Measurements from ENCODE around the gene CCDC85B. TPM values are rescaled to one million over a fixed set of nuclear protein-coding genes. Genes with fewer than 3 reads are reported as not detected.

Gene CCDC85B
- total and polyA plus RNA-seq, 2 of the 8 experiments (the other 6 are each of a cell fraction or from before 2014, with no cell fraction given) = 19.8 to 30.8 TPM

GRCh38 chr11:65868076-65868667, 22.3 kb upstream of the CCDC85B start (continued):
- TF ChIP-seq USF2 (IDR thresholded peaks at IDR 0.05; ENCODE audit: low read length) (no peak), RXRA (IDR thresholded peaks at IDR 0.05; ENCODE audit: insufficient read depth, low read depth, low read length) (no peak), CHD2 (IDR thresholded peaks at IDR 0.05; ENCODE audit: low read length) (0 out of 2 replicates have a peak, but pooled peaks have one; percentile 12), TAF7 (optimal IDR thresholded peaks at IDR 0.05; ENCODE audit: borderline replicate concordance, low read depth, low read length) (no peak), BRCA1 (IDR thresholded peaks at IDR 0.05; ENCODE audit: low read depth, low read length) (no peak), KDM4A (IDR thresholded peaks at IDR 0.05; ENCODE audit: low read depth, low read length, severe bottlenecking) (peak; percentile 9), EP300 (IDR thresholded peaks at IDR 0.05; ENCODE audit: borderline replicate concordance in 1 of 2, low read depth in 2 of 2, low read length in 2 of 2) (no peak), SP4 (IDR thresholded peaks at IDR 0.05; ENCODE audit: low read length) (0 out of 2 replicates have a peak, but pooled peaks have one; percentile 34), CREB1 (IDR thresholded peaks at IDR 0.05) (no peak; the same call in 1 of the 2 replicates), KDM1A (IDR thresholded peaks at IDR 0.05; ENCODE audit: borderline replicate concordance, low read length) (no peak), GABPA (IDR thresholded peaks at IDR 0.05; ENCODE audit: borderline replicate concordance, insufficient read depth, low read length) (no peak)

Measured in H1 (cell line).